AG04449 (cell line): ENCODE results near the gene CREM.

ENCODE experiments used
- CTCF ChIA-PET: fragments of 350-600 bp; formaldehyde crosslinking; extraction: SDS; loops from one replicate; lab custom pipeline; 2021; ENCODE audit warnings: antibody characterized with exemption; lab: Yijun Ruan, JAX
- POLR2A ChIA-PET: fragments of 400-600, 350-600 bp; formaldehyde crosslinking; extraction: SDS; loops from one replicate; lab custom pipeline; 2020; ENCODE audit warnings: antibody characterized with exemption, inconsistent platforms; lab: Yijun Ruan, JAX
- DNase-seq: peaks from one replicate; pipeline ENCODE4 v3.0.0-alpha.2; 2010; ENCODE audit warnings: low read depth, low spot score
- H3K4me3 ChIP-seq: 2 replicates; pipeline ENCODE4 v1.5.1; 2011; ENCODE audit warnings: low read depth, mild to moderate bottlenecking, control low read depth, low read length
- TF ChIP-seq, protein P1 (sequence below): IDR thresholded peaks from one replicate; pipeline ENCODE4 v1.5.1; 2011; ENCODE audit warnings: mild to moderate bottlenecking, moderate library complexity, low read length, control low read depth, inconsistent platforms; ENCODE audit not compliant: insufficient read depth; ENCODE audit errors: missing control alignments

The CREM gene

DNA sequence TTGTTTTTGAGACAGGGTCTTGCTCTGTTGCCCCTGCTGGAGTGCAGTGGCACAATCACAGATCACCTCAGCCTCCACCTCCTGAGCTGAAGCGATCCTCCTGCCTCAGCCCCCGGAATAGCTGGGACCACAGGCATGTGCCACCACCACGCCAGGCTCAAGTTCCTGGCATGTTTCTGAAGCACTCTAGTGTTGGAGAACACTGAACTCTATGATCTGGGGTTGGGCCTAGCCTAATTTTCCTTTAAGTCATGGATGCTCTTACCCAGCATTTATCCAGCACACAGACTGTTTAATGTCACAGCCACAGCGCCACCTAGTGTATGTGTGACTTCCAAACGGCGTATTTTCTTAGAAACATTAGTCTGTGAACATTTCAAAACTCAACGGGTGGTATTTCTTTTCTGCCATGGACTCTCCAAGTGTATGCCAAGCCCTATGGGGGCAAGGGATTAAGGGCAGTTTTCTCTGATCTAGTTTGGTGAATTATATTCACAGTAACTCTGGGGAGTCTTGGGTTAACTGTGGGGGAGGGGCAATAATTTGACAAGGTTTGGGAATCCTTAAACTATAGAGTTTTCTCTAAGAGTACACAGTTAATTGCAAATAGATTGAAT, 91.8 kb downstream of the CREM start:
- CTCF ChIA-PET, result interaction anchor here (0.7 to 13.1 kb wide), 15 partner anchors 13 to 349 kb away, joined by 3 to 283 read pairs (median 4); partner anchors contain the start of gene CREM
- no peak for DNase-seq
- POLR2A ChIA-PET, result no interaction called here
- no peak overlapping the region for H3K4me3 ChIP-seq
- TF ChIP-seq, protein P1, sequence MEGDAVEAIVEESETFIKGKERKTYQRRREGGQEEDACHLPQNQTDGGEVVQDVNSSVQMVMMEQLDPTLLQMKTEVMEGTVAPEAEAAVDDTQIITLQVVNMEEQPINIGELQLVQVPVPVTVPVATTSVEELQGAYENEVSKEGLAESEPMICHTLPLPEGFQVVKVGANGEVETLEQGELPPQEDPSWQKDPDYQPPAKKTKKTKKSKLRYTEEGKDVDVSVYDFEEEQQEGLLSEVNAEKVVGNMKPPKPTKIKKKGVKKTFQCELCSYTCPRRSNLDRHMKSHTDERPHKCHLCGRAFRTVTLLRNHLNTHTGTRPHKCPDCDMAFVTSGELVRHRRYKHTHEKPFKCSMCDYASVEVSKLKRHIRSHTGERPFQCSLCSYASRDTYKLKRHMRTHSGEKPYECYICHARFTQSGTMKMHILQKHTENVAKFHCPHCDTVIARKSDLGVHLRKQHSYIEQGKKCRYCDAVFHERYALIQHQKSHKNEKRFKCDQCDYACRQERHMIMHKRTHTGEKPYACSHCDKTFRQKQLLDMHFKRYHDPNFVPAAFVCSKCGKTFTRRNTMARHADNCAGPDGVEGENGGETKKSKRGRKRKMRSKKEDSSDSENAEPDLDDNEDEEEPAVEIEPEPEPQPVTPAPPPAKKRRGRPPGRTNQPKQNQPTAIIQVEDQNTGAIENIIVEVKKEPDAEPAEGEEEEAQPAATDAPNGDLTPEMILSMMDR, result peak; percentile 71

- POLR2A ChIA-PET, result no interaction called here
- CTCF ChIA-PET, result interaction anchor here (0.6 to 13.1 kb wide), 15 partner anchors 8 to 225 kb away, joined by 3 to 283 read pairs (median 6); partner anchors contain the start of gene CREM
- no peak overlapping the region for H3K4me3 ChIP-seq
- no peak for DNase-seq
- TF ChIP-seq, protein P1, result no peak
Observed at GRCh38 chr10:35219292-35219691, 92.6 kb downstream of the CREM start.

DNA sequence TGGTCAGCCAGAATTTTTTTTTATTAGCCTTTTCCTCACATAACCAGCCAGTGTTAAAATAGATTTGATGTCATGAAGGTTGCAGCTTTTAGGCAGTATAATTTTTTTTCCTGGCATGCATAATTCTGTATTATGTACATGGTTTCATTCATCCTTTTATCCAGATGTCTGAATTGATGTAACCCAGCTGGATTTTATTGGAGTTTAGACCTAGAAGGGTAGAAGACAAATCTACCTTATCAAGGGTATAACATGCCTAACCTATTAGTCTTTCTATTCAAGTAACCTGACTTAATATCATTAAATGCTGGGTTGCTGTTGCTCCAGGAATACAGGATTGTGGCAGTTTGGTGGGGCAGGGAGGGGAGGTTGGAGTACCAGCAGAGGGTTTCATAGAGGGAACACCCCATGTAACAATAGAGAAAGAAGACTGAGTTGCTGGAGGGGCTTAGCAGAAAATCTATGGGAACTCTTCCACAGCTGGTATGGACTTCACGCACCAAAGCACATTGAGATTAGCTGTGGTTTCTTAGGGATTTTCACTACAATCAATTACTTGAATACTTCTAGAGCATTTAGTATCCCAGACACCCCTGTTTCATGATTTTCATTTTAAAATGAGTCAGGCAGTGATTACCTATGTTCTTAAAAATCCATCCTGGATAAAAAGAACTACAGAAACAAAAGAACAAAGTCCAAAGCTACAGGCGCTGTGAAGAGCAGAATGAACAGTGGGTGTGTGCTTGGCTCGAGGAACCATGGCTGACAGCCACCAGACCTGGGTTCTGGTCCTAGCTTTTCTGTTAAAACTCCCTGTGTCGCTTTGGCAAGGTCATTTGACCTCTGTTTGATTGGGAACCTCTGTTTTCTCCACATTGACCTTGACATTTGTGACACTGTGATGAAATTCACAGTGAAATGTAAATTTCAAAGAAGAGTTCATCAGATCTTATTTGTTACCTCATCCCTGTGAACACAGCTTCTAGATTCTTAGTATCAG, 93.5 kb downstream of the CREM start:
- ChIA-PET POLR2A (no interaction called here), CTCF (interaction anchor here (0.6 to 13.1 kb wide), 18 partner anchors 8 to 226 kb away, joined by 3 to 283 read pairs (median 4); partner anchors contain the start of gene CREM)
- TF ChIP-seq, protein P1, result no peak
- no peak for DNase-seq
- H3K4me3 ChIP-seq, result no peak overlapping the region

DNA sequence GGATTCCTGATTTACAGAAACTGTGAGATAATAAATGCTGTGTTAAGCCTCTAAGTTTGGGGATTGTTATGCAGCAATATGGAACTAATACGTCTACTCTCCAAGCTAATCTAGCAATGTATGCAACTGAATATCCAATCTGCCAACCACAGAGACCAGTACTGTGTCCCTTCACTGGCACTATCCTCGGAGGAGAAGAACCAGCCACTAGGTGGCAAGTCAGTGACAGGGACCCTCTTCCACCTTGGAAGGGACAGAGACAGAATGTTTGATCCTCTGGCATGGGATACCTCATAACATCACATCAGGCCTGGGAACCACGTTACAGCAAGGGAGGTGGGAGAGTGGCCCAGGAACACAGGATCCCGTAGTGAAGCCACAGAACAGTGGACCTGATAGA, 96.4 kb downstream of the CREM start:
- no peak for DNase-seq
- ChIA-PET POLR2A (interaction anchor here (0.6 kb wide), 1 partner anchor 216 kb away, joined by 3 read pairs; no protein-coding TSS in a partner anchor), CTCF (interaction anchor here (1.5 to 13.1 kb wide), 2 partner anchors 19 to 104 kb away, joined by 5 to 283 read pairs; no protein-coding TSS in a partner anchor)

GRCh38 chr10:35224045-35224740, 97.5 kb downstream of the CREM start:
- no peak overlapping the region for H3K4me3 ChIP-seq
- ChIA-PET CTCF (interaction anchor here (0.7 to 13.1 kb wide), 4 partner anchors 18 to 105 kb away, joined by 3 to 283 read pairs (median 3); partner anchors contain the start of gene CREM), POLR2A (no interaction called here)
- no peak for DNase-seq
- TF ChIP-seq, protein P1, result no peak

More for the DNA sequence above, 96.4 kb downstream of the CREM start:
- TF ChIP-seq, protein P1, result no peak
- H3K4me3 ChIP-seq, result no peak overlapping the region
